OCI-M1 (cell line): ENCODE data around the gene NPC1.
"Not testable (repeated sequence)": the region's sequence is repeated elsewhere in the genome, so short reads cannot be mapped to it uniquely, and the experiment has no call there.

Source experiments
- DNase-seq: peaks from one replicate; lab custom pipeline; 2025; lab: John Stamatoyannopoulos, UW

Gene NPC1

GRCh38 chr18:23523429-23524212 lies 62.7 kb downstream of the NPC1 start:
- no peak for DNase-seq

- DNase-seq = no peak
These were observed 64.4 kb downstream of the NPC1 start for GRCh38 chr18:23521907-23522306.

GRCh38 chr18:23521271-23521670 lies 65.0 kb downstream of the NPC1 start:
- no peak for DNase-seq

- DNase-seq = no peak
These were observed 66.6 kb downstream of the NPC1 start for GRCh38 chr18:23519734-23520133.

GRCh38 chr18:23515911-23516546 lies 70.3 kb downstream of the NPC1 start:
- peak; percentile 93 for DNase-seq

- DNase-seq = peak; percentile 65
These were observed 73.7 kb downstream of the NPC1 start for GRCh38 chr18:23512641-23513040.

- DNase-seq = not testable (repeated sequence)
These were observed 74.1 kb downstream of the NPC1 start for GRCh38 chr18:23512216-23512615.

- DNase-seq = not testable (repeated sequence)
These were observed 75.4 kb downstream of the NPC1 start for GRCh38 chr18:23510923-23511322.

- no peak for DNase-seq
These were observed 79.9 kb downstream of the NPC1 start for GRCh38 chr18:23506393-23506792.

GRCh38 chr18:23504720-23505119 lies 81.6 kb downstream of the NPC1 start:
- DNase-seq = peak; percentile 30

- DNase-seq = peak; percentile 66
These were observed 82.4 kb downstream of the NPC1 start for GRCh38 chr18:23503963-23504344.

- DNase-seq = peak; percentile 99
These were observed 83.0 kb downstream of the NPC1 start, which contains the start of gene RMC1 for GRCh38 chr18:23503038-23503962. Gene RMC1 (plus strand): TSS chr18:23503511. CDS start chr18:23503619, 108 bp downstream.

- no peak for DNase-seq
These were observed 83.7 kb downstream of the NPC1 start for GRCh38 chr18:23502516-23503037.

GRCh38 chr18:23501626-23502025 lies 84.7 kb downstream of the NPC1 start:
- no peak for DNase-seq

- DNase-seq = no peak
These were observed 87.0 kb downstream of the NPC1 start for GRCh38 chr18:23499291-23499781.

- DNase-seq = peak; percentile 91
These were observed 87.4 kb downstream of the NPC1 start for GRCh38 chr18:23498877-23499276.

GRCh38 chr18:23498117-23498516 lies 88.2 kb downstream of the NPC1 start:
- DNase-seq = no peak

GRCh38 chr18:23495723-23496440 lies 90.4 kb downstream of the NPC1 start:
- no peak for DNase-seq

- DNase-seq = no peak
These were observed 91.3 kb downstream of the NPC1 start for GRCh38 chr18:23494992-23495391.

- no peak for DNase-seq
These were observed 92.7 kb downstream of the NPC1 start for GRCh38 chr18:23493654-23494053.

GRCh38 chr18:23489586-23489985 lies 96.7 kb downstream of the NPC1 start:
- DNase-seq = not testable (repeated sequence)
